Bronchial epithelial cell (primary cell): ENCODE results near the gene CEP41. TPM values are rescaled to one million over a fixed set of nuclear protein-coding genes. Genes with fewer than 3 reads are reported as not detected.

ENCODE experiments used
- DNase-seq: peaks from one replicate; pipeline ENCODE4 v3.0.0-alpha.2; 2010; ENCODE audit warnings: low read depth
- FAIRE-seq: peaks from 2 replicates; lab custom pipeline; 2011; peaks lifted over from hg19 to GRCh38; lab: Jason Lieb, UNC
- H3K27me3 ChIP-seq: 2 replicates; pipeline ENCODE4 v1.5.1; 2011; ENCODE audit warnings: low read length; ENCODE audit not compliant: control insufficient read depth, insufficient read depth
- H3K36me3 ChIP-seq: 2 replicates; pipeline ENCODE4 v1.5.1; 2011; ENCODE audit warnings: low read length; ENCODE audit not compliant: control insufficient read depth, insufficient read depth
- H3K4me3 ChIP-seq: 2 replicates; pipeline ENCODE4 v1.5.1; 2011; ENCODE audit warnings: mild to moderate bottlenecking, low read depth, low read length, control low read depth
- total RNA-seq: library from RNA; depleted of rRNA; stranded (reverse); fragments of >200 nt; gene quantifications from 2 replicates; pipeline ENCODE4 v1.2.1, GENCODE V29; 2014
- TF ChIP-seq, protein P1 (sequence below): IDR thresholded peaks from 2 replicates; pipeline ENCODE4 v1.5.1; 2011; ENCODE audit warnings: mild to moderate bottlenecking, moderate library complexity, low read length, control low read depth, inconsistent platforms; ENCODE audit not compliant: insufficient read depth, severe bottlenecking

Gene CEP41
- total RNA-seq, 1 donor from 2014 or later = 4.2 TPM

DNA sequence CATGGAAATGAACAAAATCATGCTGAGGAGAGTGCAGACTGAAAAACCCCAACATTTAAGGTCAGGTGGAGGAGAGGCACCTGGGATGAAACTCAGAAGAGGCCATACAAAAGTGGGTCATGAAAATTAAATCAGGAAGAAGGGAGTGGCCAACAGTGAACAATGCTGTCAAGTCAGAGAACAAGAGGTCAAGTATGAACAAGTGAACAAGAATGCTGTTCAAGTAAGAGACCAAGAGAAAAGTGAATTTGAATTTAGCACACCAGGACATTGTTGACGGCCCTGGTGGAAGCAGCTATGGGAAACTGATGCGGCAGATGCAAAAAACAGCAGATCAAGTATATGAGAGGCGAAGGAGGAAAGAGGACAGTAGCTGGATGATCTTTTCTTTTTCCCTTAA lies 7.9 kb downstream of the CEP41 start:
- TF ChIP-seq, protein P1, sequence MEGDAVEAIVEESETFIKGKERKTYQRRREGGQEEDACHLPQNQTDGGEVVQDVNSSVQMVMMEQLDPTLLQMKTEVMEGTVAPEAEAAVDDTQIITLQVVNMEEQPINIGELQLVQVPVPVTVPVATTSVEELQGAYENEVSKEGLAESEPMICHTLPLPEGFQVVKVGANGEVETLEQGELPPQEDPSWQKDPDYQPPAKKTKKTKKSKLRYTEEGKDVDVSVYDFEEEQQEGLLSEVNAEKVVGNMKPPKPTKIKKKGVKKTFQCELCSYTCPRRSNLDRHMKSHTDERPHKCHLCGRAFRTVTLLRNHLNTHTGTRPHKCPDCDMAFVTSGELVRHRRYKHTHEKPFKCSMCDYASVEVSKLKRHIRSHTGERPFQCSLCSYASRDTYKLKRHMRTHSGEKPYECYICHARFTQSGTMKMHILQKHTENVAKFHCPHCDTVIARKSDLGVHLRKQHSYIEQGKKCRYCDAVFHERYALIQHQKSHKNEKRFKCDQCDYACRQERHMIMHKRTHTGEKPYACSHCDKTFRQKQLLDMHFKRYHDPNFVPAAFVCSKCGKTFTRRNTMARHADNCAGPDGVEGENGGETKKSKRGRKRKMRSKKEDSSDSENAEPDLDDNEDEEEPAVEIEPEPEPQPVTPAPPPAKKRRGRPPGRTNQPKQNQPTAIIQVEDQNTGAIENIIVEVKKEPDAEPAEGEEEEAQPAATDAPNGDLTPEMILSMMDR = no peak
- Histone ChIP-seq H3K27me3 (no peaks in the 10 kb centered on the region), H3K4me3 (no peak overlapping the region), H3K36me3 (no peaks in the 10 kb centered on the region)
- FAIRE-seq = peak; percentile 60
- peak; percentile 66 for DNase-seq

DNA sequence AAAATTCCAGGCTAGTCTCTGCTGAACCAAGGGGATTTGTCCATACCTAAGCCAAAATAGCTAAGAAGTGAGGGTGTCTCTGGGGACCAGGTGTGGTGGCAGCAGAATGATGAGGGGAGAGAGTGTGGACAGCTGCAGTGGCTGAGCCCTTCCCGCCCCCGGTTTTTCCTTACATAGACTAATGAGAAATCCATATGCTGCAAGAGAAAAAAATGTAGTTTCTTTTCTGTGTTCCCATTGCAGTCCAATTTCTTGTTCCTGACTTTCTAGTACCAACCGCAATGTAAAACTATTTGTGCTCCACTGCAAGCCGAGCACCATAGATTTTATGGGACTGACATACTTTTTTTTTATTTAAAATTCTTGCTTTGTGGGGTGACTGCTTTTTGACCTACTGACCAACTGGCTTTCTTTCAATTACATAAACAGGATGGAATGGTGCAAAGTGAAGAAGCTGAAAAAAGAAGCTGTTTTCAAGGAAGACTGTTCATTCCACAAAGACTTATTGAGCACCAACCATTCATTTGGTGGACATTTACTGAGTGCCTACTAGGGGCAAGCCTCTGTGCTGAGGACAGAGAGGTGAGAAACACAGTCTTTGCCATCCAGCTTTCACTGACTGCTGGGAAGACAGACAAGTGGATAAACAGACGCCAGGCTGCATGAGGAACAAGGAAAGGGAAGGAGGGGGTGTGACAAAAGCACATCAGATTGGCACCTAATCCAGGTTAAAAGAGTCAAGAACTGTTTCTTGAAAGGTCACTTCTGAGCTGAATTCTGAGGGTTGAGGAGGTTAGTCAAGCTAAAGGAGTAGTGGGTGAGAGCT lies 9.8 kb downstream of the CEP41 start:
- DNase-seq = no peak
- Histone ChIP-seq H3K4me3 (no peak overlapping the region), H3K27me3 (no peaks in the 10 kb centered on the region), H3K36me3 (no peaks in the 10 kb centered on the region)
- TF ChIP-seq, protein P1 = no peak
- no peak for FAIRE-seq

DNA sequence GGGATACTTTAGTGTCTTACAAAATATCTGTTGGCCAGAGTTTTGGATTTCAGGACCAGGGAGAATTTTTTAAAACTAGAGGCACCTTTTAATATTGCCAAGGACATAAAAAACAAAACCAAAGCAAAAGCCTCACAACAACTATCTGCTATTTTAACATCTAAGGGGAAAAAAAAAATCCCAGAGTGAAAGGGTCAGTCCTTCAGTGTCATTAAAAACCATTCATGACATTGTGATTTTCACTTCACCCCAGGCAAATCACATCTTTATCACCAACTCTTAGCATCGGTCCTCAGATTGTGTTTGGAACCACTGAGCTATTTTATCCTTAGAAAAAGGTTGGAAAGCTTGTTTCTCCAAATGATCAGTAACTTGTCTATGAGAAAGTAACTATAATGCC lies 10.7 kb downstream of the CEP41 start:
- no peaks in the 10 kb centered on the region for H3K27me3 ChIP-seq
- TF ChIP-seq, protein P1 = no peak
- no peak for FAIRE-seq
- DNase-seq = no peak
- H3K4me3 ChIP-seq = no peak overlapping the region
- no peaks in the 10 kb centered on the region for H3K36me3 ChIP-seq

DNA sequence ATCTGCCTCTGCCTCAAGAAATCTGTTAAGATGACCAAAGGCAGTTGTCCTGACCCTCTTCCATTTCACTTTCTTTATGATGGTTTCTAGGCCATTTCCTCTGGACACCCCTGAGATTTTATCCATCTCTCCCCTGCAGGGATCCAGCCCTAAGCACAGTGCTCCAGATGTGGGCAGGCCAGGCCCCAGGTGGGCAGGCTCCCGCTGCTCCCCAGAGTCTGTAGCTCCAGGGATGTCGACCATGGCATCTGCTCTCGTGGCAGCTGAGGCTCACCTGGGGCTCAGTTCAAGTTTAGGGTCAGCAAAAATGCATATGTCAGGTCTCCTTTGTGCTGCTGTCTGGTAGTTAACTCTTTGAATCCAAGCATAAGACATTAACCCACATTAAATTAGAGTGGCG lies 11.8 kb downstream of the CEP41 start:
- DNase-seq (no peak), FAIRE-seq (no peak)
- H3K36me3 ChIP-seq = no peaks in the 10 kb centered on the region
- H3K4me3 ChIP-seq = no peak overlapping the region
- no peaks in the 10 kb centered on the region for H3K27me3 ChIP-seq
- TF ChIP-seq, protein P1 = no peak

DNA sequence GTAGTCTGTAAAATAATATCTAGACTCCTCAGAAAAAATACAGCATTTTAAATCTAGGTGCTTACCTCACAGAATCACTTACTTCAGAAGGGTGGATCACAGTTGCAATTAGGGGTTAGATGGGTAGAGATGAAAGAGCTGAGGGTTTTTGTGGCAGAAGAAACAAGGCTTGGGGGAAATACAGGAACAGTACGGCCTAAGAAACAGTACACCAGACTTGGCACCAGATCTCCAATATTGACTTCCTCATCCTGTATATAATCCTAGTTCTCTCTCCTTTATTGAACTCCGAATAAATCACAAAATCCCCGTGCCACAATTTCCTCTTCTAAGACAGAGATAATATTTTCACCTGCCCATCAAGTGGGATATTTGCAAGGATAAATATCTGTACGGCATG lies 14.3 kb downstream of the CEP41 start:
- Histone ChIP-seq H3K4me3 (no peak overlapping the region), H3K36me3 (no peaks in the 10 kb centered on the region), H3K27me3 (no peaks in the 10 kb centered on the region)
- DNase-seq = no peak
- no peak for FAIRE-seq
- TF ChIP-seq, protein P1 = no peak

DNA sequence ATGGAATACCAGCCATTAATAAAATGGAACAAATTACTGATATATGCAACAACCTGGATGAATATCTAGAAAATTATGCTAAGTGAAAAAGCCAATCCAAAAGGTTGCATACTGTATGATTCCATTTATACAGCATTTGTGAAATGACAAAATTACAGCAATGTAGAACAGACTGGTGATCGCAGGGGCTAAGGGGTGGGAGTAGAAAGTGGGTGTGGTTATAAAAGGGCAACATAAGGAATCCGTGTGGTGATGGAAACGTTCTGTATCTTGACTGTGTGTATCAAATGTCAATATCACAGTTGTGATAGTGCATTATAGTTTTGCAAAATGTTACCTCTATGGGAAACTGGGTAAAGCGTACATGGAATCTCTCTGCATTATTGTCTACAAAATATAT lies 15.0 kb downstream of the CEP41 start:
- no peak for DNase-seq
- TF ChIP-seq, protein P1 = no peak
- Histone ChIP-seq H3K36me3 (no peaks in the 10 kb centered on the region), H3K4me3 (no peak overlapping the region), H3K27me3 (no peaks in the 10 kb centered on the region)
- FAIRE-seq = no peak
